Hematopoietic multipotent progenitor cell treated with erythropoietin and hydrocortisone succinate and interleukin-3 and kit ligand, for 17 days (in vitro differentiated cells): ENCODE results near the gene PCCA.

Experiments
- DNase-seq: peaks from one replicate; pipeline ENCODE4 v3.0.0-alpha.2; 2015; ENCODE audit warnings: low spot score

PCCA gene

DNA sequence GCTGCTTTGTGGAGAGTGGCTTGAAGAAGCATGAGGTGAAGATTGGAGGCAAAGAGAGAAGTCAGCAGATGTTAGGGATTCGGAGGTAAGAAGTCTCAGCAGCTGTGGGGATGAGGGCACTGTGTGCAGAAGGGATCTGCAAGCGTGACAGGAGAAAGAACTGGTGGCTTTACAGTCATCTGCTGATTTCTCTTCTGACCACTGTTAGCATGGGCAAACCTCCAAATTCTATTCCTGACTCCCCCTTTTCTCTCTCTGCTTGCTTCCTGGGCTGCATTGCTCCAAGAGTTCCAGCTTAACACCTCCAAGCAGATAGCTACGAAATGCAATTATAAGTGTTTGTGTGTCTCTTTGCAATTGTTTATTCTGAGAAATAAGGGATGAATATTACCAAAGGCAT, 340.1 kb downstream of the PCCA start:
- DNase-seq, result no peak

DNA sequence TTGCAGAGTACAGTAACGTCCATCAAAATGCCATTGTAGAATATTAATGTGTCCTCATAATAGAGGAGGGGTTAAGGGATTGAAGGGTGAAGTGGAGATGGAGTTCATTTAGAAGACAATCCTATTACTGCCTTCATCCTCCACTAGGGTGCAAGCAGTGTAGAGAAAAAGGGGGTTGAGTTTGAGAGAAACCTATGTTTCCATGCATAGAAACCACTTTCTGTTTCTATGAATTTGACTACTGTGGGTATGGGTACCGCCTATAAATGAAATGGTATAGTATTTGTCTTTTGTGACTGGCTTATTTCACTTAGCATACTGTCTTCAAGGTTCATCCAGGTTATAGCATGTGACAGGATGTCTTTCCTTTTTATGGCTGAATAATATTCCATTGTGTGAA, 343.7 kb downstream of the PCCA start:
- no peak for DNase-seq

DNA sequence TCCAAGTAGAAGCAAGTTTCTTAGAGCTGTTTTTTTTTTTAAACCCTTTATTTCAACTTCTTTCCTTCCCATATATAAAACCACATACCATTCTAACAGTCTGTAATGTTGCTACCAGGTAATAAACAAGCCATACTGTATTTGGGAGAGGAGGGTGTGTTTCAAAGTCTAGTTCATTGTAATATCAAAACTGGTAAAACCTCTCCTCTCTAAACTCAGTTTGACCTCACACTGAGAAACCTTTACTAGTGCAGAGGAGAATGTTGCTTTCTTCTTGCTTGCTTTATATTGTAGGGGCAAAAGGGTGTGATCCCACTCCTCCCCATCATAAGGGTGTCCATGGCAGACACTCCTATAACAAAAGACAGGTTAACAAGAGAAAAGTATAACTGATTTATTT, 344.6 kb downstream of the PCCA start:
- DNase-seq, result no peak

DNA sequence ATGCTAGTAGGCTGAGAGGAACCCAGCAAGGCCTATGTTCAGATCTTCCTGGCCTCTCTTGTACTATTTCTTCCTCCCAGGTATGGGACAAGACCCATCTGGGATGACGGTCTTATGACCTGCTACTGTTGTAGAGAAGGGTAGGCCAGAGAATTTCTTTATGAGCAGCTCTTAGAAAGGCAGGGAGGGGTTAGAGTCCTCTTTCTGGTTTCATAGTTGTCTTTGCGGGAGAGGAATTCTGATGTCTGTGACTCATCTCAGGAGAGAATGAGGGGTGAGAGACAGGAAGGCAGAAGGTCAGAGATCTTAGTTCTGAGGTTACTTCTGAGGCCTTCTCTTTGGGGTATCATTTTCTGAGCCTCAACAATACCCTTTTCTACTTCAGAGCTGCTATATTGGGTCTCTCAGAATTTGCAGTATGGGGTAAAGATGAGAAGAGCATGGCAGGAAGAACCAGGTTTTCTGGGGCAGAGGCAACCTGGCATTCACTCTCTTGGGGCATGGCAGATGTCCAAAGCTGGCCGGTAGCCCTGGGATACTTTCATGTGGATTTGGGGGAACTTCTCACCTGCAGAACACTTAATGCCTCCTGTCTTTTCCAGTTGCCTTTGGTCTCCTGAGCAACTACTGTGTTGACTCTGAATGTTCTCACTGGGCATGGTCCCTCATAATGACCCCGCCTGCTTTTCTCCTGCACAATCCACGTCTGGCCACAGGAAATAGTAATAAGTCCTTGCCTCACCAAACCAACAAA, 345.3 kb downstream of the PCCA start:
- no peak for DNase-seq

DNA sequence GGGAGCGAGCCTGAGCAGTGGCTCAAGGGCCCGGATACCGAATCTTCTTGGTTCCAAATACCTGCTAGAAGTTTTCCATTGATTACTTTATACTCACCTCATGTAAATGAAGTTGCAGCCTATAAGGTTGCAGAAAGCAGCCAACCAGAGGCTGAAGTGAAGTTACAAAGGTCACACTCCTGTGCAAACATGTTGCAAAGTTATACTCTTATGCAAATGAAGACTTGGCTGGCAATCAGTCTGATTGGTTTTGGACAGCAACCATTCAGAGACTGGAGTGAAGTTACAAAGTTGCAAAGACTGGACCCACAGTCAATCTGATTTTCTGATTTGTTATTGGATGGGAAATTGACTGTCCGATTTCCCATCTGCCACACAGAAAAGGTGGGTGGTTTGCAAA, 347.2 kb downstream of the PCCA start:
- DNase-seq, result no peak

DNA sequence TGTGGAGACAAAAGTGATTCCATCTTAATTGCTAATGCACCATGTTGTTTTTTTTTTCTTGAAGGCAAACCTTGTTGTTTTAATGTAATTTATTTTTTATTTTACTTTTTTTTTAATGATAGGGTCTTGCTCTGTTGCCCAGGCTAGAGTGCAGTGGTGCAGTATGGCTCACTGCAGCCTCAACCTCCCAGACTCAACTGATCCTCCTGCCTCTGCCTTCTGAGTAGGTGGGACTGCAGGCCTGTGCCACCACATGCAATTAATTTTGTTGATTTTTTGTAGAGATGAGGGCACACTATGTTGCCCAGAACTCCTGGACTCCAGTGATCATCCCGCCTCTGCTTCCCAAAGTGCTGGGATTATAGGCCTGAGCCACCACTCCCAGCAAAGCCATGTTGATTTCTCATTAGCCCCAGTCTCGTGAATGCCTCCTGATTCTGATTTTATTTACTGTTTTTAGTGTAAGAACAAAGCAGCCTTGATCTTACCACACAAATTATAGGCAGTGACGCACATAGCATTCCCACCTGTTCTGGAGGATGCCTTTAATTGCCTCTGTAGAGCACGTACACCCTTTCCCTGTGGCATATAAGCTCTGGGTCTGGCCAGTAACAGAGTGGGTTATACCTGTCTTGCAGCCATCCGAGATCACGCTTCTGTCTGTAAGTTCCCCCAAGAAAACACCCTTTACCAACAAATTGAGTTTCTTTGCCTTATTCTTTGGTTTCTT, 349.3 kb downstream of the PCCA start:
- no peak for DNase-seq

DNA sequence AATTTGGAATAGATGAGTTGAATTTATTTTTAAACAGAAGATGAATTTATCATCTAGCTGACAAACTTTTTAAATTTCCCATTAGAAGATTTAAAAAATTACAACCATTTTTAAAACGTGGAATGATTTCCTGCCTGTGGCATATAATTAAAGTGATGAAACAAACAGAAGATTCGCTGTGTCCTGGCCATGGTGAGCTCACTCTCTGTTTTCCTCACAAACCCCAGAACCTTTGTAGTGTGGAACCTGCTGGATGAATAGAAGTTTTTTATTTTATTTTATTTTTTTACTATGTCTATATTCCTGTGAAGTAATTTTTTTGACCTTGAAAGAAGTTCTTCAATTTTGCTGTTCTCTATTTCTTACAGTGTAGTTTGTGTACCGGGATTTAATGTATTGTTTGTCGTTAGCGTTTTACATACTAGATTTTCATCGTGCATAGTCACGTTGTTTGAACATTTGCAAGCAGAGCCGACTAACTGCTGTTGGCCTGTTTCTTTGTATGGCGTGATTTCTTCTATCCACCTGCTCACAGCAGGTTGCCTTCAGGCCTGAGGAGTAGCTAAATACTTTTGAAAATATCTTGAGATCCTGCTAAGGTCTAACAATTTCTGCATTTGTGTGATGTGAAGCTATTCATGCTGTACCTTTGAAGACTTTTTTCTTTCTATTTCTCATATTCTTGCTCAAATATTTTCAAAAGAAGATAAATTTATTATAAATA, 350.5 kb downstream of the PCCA start:
- no peak for DNase-seq

DNA sequence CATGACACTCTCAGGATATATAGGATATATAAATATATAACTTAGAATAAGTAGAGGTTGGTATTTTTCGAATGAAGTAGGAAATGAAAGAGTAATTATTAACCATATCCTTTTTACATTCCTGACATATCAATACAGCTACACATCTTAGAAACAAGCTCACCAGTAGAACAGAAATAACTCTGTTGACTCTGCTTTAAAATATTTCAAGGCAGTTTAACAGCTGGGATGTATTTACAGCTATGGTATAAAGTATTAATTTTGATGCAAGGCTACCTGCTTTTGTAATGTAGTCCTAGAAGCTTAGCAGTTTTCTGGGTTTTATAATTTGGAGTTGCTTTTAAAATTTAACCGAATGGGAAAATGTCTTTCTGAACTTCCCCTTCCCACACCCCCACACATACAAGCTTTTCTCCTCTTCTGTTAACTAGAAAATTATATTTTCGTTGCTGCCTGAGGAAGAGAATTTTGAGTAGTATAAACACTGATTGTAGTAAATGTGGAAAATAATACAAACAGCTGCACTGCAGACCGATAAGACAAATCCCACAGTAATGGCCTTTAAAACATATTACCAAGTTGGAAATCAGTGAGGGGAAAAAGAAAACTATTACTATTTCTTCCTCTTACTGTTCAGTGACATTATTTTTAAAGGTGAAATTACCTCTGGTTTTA, 352.0 kb downstream of the PCCA start:
- no peak for DNase-seq

DNA sequence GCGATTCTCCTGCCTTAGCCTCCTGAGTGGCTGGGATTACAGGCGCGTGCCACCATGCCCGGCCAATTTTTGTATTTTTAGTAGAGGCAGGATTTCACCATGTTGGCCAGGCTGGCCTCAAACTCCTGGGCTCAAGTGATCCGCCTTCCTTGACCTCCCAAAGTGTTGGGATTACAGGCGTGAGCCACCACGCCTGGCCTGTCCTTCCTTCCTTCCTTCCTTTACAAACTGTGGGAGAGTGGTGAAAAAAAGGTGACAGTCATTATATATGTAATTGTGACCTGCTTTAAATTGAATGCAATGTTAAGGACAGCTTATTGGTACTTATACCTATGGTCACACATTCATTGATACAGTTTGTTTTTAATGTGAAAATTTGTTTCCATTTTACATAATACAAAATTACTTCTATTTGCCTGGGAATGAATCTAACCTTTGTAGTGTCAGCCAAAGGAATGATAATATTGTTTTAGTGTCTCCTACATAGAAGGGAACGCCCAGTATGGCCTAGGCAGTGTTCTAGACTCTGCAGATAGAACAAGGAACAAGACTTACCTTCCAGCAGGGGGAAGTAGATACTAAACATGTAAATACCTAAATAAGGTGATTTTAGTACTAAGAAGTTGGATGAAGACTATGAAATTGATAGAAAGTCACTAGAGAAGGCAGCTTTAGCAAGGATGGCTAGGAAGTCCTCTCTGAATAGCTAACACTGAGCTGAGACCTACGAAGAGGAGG, 353.4 kb downstream of the PCCA start:
- DNase-seq, result no peak

DNA sequence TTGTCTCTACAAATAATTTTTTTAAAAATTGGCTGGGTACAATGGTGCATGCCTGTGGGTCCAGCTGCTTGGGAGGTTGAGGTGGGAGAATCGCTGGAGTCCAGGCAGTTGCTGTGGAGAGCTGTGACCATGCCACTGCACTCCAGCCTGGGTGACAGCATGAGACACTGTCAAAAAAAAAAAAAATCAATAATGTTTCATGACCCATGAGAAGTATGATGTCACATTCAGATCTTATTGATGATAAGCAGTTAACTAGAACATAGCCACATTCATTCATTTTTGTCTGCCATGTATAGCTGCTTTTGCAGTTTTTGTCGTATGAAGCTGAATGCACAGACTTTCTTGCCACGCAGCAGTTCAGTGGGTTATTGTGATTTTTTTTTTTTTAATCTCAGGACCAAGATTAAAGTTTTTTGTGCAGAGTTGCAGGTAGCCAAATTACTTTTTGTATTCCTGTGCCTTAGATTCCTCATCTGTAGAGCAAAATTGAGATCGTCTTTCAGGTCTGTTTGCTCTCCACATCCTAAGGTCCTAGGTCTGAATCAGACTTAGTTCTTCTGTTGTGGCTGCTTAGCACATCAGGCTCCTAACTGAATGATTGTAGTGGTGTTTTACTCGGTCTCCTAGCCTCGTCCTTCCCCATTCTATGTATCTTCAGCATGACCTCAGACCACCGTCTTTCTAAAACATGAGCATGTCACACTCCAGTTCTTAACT, 354.5 kb downstream of the PCCA start:
- DNase-seq, result no peak

DNA sequence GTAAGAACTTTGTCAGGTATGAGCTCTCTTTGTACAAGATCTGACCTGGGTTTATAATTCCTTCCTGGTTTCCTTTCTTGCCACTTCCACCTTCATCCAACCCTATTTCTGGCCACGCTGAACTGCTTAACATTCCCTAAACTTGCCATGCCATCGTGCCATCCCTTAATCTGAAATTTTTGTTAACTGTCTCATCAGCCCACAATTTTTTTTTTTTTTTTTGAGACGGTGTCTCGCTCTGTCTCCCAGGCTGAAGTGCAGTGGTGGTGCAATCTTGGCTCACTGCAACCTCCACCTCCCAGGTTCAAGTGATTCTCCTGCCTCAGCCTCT, 355.1 kb downstream of the PCCA start:
- DNase-seq, result no peak

DNA sequence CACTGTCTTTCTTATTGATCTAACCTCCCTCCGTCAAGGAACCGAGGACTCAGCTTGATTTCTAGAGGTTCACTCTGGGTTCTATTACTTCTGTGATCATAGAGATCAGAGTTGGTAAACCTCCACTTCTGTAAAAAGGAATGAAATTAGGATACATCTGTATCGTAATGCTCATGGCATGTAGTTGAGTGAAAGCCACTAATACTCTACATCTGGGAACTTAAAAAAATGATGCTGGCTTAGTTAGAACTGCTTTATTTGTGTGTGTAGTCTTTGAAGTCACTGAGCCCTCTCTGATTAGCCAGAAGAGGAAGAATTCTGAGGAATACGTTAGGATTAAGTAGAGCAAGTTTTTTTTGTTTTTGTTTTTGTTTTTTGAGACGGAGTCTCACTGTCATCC, 358.9 kb downstream of the PCCA start:
- DNase-seq, result no peak

DNA sequence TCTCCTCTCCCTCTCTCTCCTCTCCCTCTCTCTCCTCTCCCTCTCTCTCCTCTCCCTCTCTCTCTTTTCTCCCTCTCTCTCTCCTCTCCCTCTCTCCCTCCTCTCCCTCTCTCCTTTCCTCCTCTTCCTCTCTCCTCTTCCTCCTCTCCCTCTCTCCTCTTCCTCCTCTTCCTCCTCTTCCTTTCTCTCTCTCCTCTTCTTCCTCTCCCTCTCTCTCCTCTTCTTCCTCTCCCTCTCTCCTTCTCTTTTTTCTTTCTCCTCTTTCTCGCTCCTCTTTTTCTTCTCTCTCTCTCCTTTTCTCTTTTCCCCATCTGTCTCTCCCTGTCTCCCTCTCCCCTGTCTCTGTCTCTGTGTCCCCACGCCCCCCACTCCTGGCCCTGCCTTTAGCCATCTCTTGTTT, 363.0 kb downstream of the PCCA start:
- DNase-seq, result no peak

DNA sequence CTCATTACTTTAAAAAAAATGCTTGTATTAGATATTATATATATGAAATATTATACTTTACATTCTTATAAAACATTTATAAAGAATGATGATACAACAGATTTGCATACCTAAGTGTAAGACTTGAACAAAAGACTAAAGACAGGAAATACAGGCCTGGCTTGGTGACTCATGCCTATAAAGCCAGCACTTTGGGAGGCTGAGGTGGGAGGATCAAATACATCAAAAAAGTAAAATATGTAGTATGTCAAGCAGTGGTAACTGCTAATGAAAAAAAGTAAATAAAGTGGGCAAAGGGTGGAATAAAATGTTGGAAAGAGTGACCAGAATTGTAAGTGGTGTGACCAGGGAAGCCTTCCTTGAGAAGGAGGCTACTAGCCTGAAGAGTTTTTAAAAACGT, 366.0 kb downstream of the PCCA start:
- no peak for DNase-seq

DNA sequence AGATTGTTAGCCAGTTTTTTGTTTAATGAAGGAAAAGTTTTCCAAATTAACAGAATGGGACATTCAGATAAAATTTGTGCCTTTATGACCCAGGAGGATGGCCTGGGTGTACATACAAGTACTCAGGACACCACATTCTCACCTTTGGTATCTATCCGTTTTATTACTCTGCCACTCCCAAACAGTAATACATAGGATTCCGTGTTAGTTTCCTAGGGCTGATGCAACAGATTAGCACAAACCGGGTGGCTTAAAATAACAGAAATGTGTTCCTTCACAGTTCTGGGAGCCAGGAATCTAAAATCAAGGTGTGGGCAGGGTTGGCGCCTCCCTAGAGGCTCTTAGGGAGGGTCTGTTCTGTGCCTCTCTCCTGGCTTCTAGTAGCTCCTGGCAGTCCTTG, 369.8 kb downstream of the PCCA start:
- DNase-seq, result no peak

DNA sequence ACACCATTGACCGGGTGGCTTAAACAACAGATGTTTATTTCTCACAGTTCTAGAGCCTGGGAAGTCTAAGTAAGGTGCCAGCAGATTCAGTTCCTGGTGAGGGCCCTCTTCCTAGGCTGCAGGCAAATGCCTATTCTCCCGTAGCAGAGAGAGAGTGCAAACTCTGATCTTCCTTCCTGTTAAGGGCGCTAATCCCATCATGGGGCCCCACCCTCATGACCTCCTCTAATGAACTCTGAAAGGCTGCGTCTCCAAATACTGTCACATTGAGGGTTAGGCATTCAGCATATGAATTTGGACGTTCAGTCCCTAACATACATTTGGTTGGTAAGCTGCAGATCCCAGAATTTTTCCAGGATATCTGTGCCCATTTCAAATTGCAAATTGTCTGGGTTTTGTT, 370.9 kb downstream of the PCCA start:
- DNase-seq, result no peak

DNA sequence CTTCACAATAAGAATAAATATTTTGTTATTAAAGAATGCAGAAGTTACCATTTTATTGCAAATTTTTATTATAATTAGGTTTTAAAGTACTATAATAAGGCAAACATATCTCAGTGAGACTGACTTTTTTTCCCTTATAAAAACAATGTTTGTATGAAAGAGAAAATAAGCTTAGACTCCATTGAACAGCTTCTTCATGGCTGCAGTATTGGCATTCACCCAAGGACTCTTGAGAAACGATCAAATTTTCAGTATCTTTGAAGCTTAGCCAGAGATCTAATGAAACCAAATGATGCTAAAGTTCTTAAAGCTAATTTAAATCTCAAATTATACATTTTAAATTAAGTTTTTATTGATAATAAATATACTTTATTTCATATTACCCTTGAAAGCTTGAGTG, 371.4 kb downstream of the PCCA start:
- DNase-seq, result no peak

DNA sequence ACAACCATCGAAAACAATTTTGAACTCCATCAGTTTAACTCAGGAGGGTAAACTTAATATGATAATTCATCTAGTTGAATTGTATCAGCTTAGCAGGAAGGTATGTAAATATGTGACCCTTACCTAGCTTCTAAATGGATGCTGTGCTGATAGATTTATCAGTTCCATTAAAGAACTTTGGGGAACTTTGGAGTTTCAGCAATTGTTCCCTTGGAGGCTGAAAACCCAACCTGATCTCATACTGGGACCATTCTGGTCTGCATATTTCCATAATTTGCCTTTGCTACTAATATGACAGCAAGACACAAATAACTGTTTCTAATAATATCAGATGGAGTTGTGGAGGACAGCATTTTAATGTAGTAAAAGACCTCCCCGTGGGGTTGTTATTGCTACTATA, 371.9 kb downstream of the PCCA start:
- DNase-seq, result no peak

DNA sequence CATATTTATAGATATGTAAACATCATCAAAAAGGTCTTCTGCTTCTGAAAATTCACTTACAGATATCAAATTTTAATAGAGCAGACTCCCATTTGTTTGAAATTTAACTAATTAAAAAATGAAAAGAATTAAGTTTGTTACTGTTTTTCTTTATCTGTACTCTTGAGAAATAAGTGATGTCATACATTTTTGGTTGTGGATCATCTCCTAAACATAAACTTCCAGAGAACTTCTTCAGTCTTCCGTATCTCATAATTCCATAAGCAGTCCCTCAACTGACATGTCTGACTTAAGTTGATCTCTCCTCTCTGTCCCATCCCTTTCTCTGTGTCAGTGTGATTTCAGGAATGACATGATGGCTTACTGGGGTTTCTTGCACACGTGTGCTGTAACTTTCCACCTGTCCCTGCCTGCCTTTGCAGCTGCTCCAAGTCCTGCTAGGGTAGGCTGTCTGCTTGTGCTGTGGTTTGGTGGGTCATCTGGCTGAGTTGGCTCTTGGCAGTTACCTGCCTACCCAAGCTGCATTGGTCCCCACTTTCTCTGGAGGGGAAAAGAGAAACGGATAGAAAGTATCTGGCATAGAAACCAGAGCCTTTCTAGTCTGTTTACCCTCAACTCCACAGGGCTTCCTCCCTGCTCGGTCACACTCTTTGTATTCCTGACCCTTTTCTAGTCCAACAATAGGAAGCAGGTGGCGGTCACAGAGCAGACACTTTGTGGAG, 372.6 kb downstream of the PCCA start:
- no peak for DNase-seq

DNA sequence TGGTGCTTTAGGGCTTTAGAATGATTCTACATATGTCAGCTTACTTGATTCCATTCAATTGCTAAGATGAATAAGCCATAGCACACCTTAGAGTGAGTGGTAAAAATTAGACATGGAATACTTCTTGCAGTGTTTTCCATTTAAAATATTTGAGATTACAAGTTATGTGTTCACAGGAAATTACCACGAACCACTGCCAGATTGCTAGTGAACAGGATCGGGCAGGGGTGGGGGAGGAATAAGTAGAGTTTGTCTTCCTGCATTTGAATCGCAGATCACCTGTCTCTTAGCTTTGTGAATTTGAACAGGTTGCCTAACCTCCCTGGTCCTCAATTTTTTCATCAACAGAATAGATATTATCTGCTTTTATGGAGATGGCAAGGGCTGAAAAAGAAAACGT, 375.1 kb downstream of the PCCA start:
- no peak for DNase-seq

DNA sequence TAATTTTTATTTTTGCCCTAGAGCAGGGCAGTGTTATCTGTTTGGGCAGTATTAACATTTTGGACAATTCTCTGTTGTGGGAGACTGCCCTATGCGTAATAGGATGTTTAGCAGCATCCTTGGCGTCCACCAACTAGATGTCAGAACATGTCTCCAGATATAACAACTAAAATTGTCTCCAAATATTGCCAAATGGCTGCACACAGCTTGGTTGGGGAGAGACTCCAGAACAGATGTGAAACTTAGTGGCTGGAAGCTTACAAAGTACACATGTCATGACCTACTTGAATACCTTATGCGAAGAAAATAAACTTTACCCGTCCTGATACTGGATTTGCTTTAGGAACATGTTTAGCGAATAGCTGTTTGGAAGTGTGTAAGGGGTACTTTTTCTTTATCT, 376.7 kb downstream of the PCCA start:
- DNase-seq, result no peak
